K562 (cell line): ENCODE measurements around the gene HJV. TPM values are rescaled to one million over a fixed set of nuclear protein-coding genes. Genes with fewer than 3 reads are reported as not detected.

Experiments
- ATF6 ChIP-seq: sonication (generic); formaldehyde crosslinking; IDR thresholded peaks from 2 replicates; pipeline ENCODE4 v1.4.0; 2020; ENCODE audit warnings: mild to moderate bottlenecking, missing genetic modification reagents
- HDAC6 ChIP-seq: IDR thresholded peaks from 2 replicates; pipeline ENCODE4 v1.6.1; 2012; ENCODE audit warnings: low read depth, mild to moderate bottlenecking, control low read depth, inconsistent platforms, low read length, moderate library complexity
- LARP7 ChIP-seq: fragments of 450-650 bp; IDR thresholded peaks from 2 replicates; pipeline ENCODE4 v1.6.1; 2016
- PHF21A ChIP-seq: fragments of 450-650 bp; IDR thresholded peaks from 2 replicates; pipeline ENCODE4 v1.6.1; 2017; ENCODE audit warnings: low read depth, borderline replicate concordance
- RBM39 ChIP-seq: fragments of 200-400 bp; formaldehyde crosslinking; optimal IDR thresholded peaks from 2 replicates; pipeline ENCODE3; 2018; ENCODE audit warnings: low read depth, low read length
- RCOR1 ChIP-seq, 2 experiments: IDR thresholded peaks; 2 replicates each; pipeline ENCODE4 v1.6.1; 2012; ENCODE audit warnings: low read depth in 2 of 2, low read length in 2 of 2, borderline replicate concordance in 1 of 2, improper control_type of control experiment in 1 of 2
- RFX1 ChIP-seq: fragments of 450-650 bp; IDR thresholded peaks from 2 replicates; pipeline ENCODE4 v1.6.1; 2016; ENCODE audit warnings: mild to moderate bottlenecking, moderate library complexity
- SIN3A ChIP-seq, 2 experiments: fragments of 150-350 bp in 1 of 2; IDR thresholded peaks; 2 replicates each; pipeline ENCODE4 v1.6.1; 2011 to 2016; ENCODE audit warnings: borderline replicate concordance in 2 of 2, low read depth in 2 of 2, low read length in 2 of 2, mild to moderate bottlenecking in 2 of 2, moderate library complexity in 2 of 2; ENCODE audit not compliant: control insufficient read depth in 1 of 2
- SOX6 ChIP-seq: fragments of 450-650 bp; IDR thresholded peaks from 2 replicates; pipeline ENCODE4 v1.6.1; 2014; ENCODE audit warnings: mild to moderate bottlenecking
- ZNF212 ChIP-seq: fragments of 450-650 bp; formaldehyde crosslinking; IDR thresholded peaks from 2 replicates; pipeline ENCODE4 v1.4.0; 2020; ENCODE audit warnings: mild to moderate bottlenecking
- ZNF253 ChIP-seq: fragments of 250-450 bp; sonication (Bioruptor Pico); conservative IDR thresholded peaks from 2 replicates; pipeline ENCODE4 v1.6.1; 2021; ENCODE audit warnings: mild to moderate bottlenecking
- ZNF668 ChIP-seq: fragments of 250-450 bp; sonication (Bioruptor Pico); IDR thresholded peaks from 2 replicates; pipeline ENCODE4 v1.8.0; 2022; ENCODE audit warnings: mild to moderate bottlenecking, inconsistent platforms
- ZNF764 ChIP-seq: fragments of 250-450 bp; sonication (Bioruptor Pico); IDR thresholded peaks from 2 replicates; pipeline ENCODE4 v1.4.0; 2020; ENCODE audit warnings: low read depth, mild to moderate bottlenecking, moderate library complexity
- polyA plus RNA-seq, 8 experiments: library from polyadenylated mRNA; depleted of rRNA in 4 of 8; stranded (reverse) in 5 of 8; unstranded in 3 of 8; fragments of >200 nt; fragmentation: Nextera tagmentation in 2 of 8; fragmentation: Illumina TruSeq in 1 of 8; extraction: Ambion mirVana in 2 of 8; extraction: Trizol in 1 of 8; gene quantifications; 2 replicates each; pipeline versions ENCODE4 v1.2.1 to v1.2.3, GENCODE V29; 2011 to 2014; ENCODE audit warnings: inconsistent platforms in 1 of 8, missing spikeins in 1 of 8
- total RNA-seq, 7 experiments: library from RNA; depleted of rRNA in 6 of 7; stranded (reverse); fragments of >200 nt in 6 of 7; fragmentation: Illumina TruSeq in 2 of 7; extraction: Trizol in 2 of 7; gene quantifications; 2 replicates each; pipeline versions ENCODE4 v1.2.1 to v1.2.3, GENCODE V29; 2011 to 2021; ENCODE audit warnings: low replicate concordance in 1 of 7
- TF ChIP-seq, protein P1 (sequence below): fragments of 450-650 bp; IDR thresholded peaks from 2 replicates; pipeline ENCODE4 v1.6.1; 2016; ENCODE audit warnings: mild to moderate bottlenecking, moderate library complexity

HJV gene
- total and polyA plus RNA-seq, 9 of the 15 experiments (the other 6 are each of a cell fraction or from before 2014, with no cell fraction given) = 1.0 to 6.6 (median 2.4) TPM

DNA sequence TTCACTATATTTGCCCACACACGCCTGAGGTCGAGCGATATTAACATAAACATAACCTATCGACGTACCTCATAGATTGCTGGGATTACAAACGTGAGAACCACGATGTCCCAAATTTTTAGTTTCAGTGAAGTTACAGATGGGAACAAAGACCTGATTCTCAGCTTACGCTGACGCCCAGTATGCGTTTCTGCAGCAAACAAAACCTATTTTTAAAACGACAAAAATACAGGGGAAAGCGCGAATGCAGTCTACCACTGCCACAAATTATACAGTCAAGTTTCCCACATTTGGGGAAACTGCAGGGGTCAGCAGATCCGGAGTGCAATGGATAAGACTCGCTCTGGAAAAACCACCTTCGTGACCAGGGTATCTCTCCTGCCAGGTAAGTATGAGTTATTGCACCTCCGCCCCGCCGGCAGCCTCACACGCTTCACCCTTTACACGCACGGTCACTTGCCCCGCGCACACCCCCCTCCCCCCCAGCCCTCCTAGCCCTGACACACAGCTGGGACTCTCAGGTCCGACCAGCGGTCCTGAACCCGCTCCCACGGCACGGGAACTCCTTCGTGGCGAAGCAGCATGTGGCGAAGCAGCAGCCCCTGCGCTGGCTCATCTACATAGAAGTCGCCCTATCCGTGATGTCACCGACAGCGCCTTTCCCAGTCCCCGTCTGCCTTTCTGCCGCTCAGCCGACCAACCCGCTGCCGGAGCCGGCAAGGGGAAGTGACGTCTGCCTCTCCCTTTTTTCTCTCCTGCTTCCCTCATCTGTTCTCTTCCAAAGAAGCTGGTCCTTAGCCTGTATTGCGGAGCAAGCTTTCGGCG is 30.5 kb upstream of the HJV start (continued):
- TF ChIP-seq, protein P1, sequence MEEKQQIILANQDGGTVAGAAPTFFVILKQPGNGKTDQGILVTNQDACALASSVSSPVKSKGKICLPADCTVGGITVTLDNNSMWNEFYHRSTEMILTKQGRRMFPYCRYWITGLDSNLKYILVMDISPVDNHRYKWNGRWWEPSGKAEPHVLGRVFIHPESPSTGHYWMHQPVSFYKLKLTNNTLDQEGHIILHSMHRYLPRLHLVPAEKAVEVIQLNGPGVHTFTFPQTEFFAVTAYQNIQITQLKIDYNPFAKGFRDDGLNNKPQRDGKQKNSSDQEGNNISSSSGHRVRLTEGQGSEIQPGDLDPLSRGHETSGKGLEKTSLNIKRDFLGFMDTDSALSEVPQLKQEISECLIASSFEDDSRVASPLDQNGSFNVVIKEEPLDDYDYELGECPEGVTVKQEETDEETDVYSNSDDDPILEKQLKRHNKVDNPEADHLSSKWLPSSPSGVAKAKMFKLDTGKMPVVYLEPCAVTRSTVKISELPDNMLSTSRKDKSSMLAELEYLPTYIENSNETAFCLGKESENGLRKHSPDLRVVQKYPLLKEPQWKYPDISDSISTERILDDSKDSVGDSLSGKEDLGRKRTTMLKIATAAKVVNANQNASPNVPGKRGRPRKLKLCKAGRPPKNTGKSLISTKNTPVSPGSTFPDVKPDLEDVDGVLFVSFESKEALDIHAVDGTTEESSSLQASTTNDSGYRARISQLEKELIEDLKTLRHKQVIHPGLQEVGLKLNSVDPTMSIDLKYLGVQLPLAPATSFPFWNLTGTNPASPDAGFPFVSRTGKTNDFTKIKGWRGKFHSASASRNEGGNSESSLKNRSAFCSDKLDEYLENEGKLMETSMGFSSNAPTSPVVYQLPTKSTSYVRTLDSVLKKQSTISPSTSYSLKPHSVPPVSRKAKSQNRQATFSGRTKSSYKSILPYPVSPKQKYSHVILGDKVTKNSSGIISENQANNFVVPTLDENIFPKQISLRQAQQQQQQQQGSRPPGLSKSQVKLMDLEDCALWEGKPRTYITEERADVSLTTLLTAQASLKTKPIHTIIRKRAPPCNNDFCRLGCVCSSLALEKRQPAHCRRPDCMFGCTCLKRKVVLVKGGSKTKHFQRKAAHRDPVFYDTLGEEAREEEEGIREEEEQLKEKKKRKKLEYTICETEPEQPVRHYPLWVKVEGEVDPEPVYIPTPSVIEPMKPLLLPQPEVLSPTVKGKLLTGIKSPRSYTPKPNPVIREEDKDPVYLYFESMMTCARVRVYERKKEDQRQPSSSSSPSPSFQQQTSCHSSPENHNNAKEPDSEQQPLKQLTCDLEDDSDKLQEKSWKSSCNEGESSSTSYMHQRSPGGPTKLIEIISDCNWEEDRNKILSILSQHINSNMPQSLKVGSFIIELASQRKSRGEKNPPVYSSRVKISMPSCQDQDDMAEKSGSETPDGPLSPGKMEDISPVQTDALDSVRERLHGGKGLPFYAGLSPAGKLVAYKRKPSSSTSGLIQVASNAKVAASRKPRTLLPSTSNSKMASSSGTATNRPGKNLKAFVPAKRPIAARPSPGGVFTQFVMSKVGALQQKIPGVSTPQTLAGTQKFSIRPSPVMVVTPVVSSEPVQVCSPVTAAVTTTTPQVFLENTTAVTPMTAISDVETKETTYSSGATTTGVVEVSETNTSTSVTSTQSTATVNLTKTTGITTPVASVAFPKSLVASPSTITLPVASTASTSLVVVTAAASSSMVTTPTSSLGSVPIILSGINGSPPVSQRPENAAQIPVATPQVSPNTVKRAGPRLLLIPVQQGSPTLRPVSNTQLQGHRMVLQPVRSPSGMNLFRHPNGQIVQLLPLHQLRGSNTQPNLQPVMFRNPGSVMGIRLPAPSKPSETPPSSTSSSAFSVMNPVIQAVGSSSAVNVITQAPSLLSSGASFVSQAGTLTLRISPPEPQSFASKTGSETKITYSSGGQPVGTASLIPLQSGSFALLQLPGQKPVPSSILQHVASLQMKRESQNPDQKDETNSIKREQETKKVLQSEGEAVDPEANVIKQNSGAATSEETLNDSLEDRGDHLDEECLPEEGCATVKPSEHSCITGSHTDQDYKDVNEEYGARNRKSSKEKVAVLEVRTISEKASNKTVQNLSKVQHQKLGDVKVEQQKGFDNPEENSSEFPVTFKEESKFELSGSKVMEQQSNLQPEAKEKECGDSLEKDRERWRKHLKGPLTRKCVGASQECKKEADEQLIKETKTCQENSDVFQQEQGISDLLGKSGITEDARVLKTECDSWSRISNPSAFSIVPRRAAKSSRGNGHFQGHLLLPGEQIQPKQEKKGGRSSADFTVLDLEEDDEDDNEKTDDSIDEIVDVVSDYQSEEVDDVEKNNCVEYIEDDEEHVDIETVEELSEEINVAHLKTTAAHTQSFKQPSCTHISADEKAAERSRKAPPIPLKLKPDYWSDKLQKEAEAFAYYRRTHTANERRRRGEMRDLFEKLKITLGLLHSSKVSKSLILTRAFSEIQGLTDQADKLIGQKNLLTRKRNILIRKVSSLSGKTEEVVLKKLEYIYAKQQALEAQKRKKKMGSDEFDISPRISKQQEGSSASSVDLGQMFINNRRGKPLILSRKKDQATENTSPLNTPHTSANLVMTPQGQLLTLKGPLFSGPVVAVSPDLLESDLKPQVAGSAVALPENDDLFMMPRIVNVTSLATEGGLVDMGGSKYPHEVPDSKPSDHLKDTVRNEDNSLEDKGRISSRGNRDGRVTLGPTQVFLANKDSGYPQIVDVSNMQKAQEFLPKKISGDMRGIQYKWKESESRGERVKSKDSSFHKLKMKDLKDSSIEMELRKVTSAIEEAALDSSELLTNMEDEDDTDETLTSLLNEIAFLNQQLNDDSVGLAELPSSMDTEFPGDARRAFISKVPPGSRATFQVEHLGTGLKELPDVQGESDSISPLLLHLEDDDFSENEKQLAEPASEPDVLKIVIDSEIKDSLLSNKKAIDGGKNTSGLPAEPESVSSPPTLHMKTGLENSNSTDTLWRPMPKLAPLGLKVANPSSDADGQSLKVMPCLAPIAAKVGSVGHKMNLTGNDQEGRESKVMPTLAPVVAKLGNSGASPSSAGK = 0 out of 2 replicates have a peak, but pooled peaks have one; percentile 12
- peak; percentile 100 for TF ChIP-seq RBM39
- TF ChIP-seq PHF21A = peak; percentile 87
- TF ChIP-seq ZNF668 (CRISPR knock-in tag) = peak; percentile 32; the same call in 1 of the 2 replicates
- TF ChIP-seq SOX6 = peak; percentile 88
- 0 out of 2 replicates have a peak, but pooled peaks have one; percentile 28 for TF ChIP-seq ATF6 (CRISPR knock-in tag)
- peak; percentile 67 for TF ChIP-seq RFX1
- TF ChIP-seq ZNF253 (CRISPR knock-in tag) = peak; percentile 94
- TF ChIP-seq ZNF764 (CRISPR knock-in tag) = peak; percentile 95
- peak; percentile 82; the same call in 1 of the 2 replicates for TF ChIP-seq LARP7
- TF ChIP-seq HDAC6 = peak; percentile 99
- TF ChIP-seq SIN3A (IDR thresholded peaks at IDR 0.05; ENCODE audit: borderline replicate concordance in 2 of 2, control insufficient read depth in 1 of 2, low read depth in 2 of 2, low read length in 2 of 2) = peak; percentile 89 to 99
- TF ChIP-seq ZNF212 (CRISPR knock-in tag) = peak; percentile 91; the same call in 1 of the 2 replicates
- TF ChIP-seq RCOR1 (IDR thresholded peaks at IDR 0.05; ENCODE audit: borderline replicate concordance in 1 of 2, low read depth in 2 of 2, low read length in 2 of 2) = peak in 1 of 2 experiments; percentile 33; a peak in 2 of 4 replicates
